H1 (cell line): ENCODE results near the gene MEMO1. TPM values are rescaled to one million over a fixed set of nuclear protein-coding genes. Genes with fewer than 3 reads are reported as not detected.

Source experiments
- CTCF ChIA-PET: fragments of 300-600 bp; sonication (Branson Sonifier 250); formaldehyde crosslinking; loops from one replicate; lab custom pipeline; 2021; ENCODE audit not compliant: partially characterized antibody; lab: Charles Lee
- POLR2A ChIA-PET: fragments of 300-600 bp; sonication (Branson Sonifier 250); formaldehyde crosslinking; loops from one replicate; lab custom pipeline; 2021; ENCODE audit warnings: inconsistent platforms; ENCODE audit not compliant: partially characterized antibody; lab: Charles Lee
- DNase-seq, 2 experiments: peaks; one replicate each; pipeline versions ENCODE4 v3.0.0 to v3.0.0-alpha.2; 2010 to 2022; ENCODE audit warnings: low spot score in 2 of 2, low read depth in 1 of 2, mixed read lengths in 1 of 2
- FAIRE-seq: peaks from 2 replicates; lab custom pipeline; 2011; peaks lifted over from hg19 to GRCh38; lab: Jason Lieb, UNC
- H2AFZ ChIP-seq: 2 replicates; pipeline ENCODE4 v1.8.1; 2012; ENCODE audit warnings: low read length, inconsistent platforms
- H2AK5ac ChIP-seq: 2 replicates; pipeline ENCODE4 v1.6.1; 2013; ENCODE audit warnings: low read depth, low read length
- H2BK120ac ChIP-seq: replicated peaks from 2 replicates; pipeline ENCODE3; 2013; ENCODE audit warnings: low read depth, low read length, inconsistent platforms
- H2BK12ac ChIP-seq: 2 replicates; pipeline ENCODE4 v1.6.1; 2013; ENCODE audit warnings: low read depth, low read length
- H2BK15ac ChIP-seq: 2 replicates; pipeline ENCODE4 v1.6.1; 2013; ENCODE audit warnings: low read length
- H2BK20ac ChIP-seq: 2 replicates; pipeline ENCODE4 v1.6.1; 2013; ENCODE audit warnings: low read length
- H2BK5ac ChIP-seq: 2 replicates; pipeline ENCODE4 v1.6.1; 2013; ENCODE audit warnings: low read depth, low read length
- H3K14ac ChIP-seq: 2 replicates; pipeline ENCODE4 v1.6.1; 2013; ENCODE audit warnings: inconsistent platforms; ENCODE audit not compliant: insufficient read length
- H3K18ac ChIP-seq: 2 replicates; pipeline ENCODE4 v1.6.1; 2013; ENCODE audit warnings: low read length; ENCODE audit errors: extremely low read depth
- H3K23ac ChIP-seq: 2 replicates; pipeline ENCODE4 v1.6.1; 2013; ENCODE audit warnings: inconsistent platforms; ENCODE audit not compliant: insufficient read length
- H3K23me2 ChIP-seq: 2 replicates; pipeline ENCODE4 v1.6.1; 2013; ENCODE audit warnings: low read depth, low read length
- H3K27ac ChIP-seq: 2 replicates; pipeline ENCODE4 v1.6.1; 2011; ENCODE audit warnings: low read depth, low read length, inconsistent platforms
- H3K27me3 ChIP-seq, 4 experiments: replicated peaks in 1 of 4; 1 replicate in 1 of 4; 2 replicates in 3 of 4; pipeline versions ENCODE4 v1.6.1 to v1.8.1; 2011 to 2013; ENCODE audit warnings: low read length in 3 of 4, mild to moderate bottlenecking in 3 of 4, inconsistent platforms in 2 of 4, mixed read lengths in 2 of 4, moderate library complexity in 1 of 4; ENCODE audit not compliant: control insufficient read depth in 3 of 4, insufficient read depth in 3 of 4; ENCODE audit errors: extremely low read depth in 1 of 4
- H3K36me3 ChIP-seq, 4 experiments: 2 replicates each; pipeline versions ENCODE4 v1.6.1 to v1.8.1; 2011 to 2013; ENCODE audit warnings: mild to moderate bottlenecking in 4 of 4, low read length in 3 of 4, moderate library complexity in 2 of 4, control low read depth in 1 of 4, inconsistent platforms in 1 of 4; ENCODE audit not compliant: insufficient read depth in 4 of 4, control insufficient read depth in 2 of 4
- H3K4ac ChIP-seq: replicated peaks from 2 replicates; pipeline ENCODE3; 2013; ENCODE audit warnings: low read length, low read depth, mixed read lengths, inconsistent platforms; ENCODE audit not compliant: insufficient read length
- H3K4me1 ChIP-seq, 4 experiments: replicated peaks in 1 of 4; 1 replicate in 1 of 4; 2 replicates in 3 of 4; pipeline versions ENCODE4 v1.6.1 to v1.8.1; 2011 to 2013; ENCODE audit warnings: low read length in 3 of 4, inconsistent platforms in 2 of 4, mixed read lengths in 1 of 4; ENCODE audit not compliant: insufficient read depth in 4 of 4, control insufficient read depth in 3 of 4
- H3K4me2 ChIP-seq, 2 experiments: 2 replicates each; pipeline versions ENCODE4 v1.6.1 to v1.8.1; 2011 to 2013; ENCODE audit warnings: low read depth in 2 of 2, low read length in 2 of 2, control low read depth in 1 of 2, inconsistent platforms in 1 of 2, mild to moderate bottlenecking in 1 of 2; ENCODE audit not compliant: insufficient read depth in 1 of 2
- H3K4me3 ChIP-seq, 4 experiments: fragments of 200-600, 300-600 bp in 1 of 4; sonication (generic), shearing (Covaris generic), sonication (Bioruptor Twin) in 1 of 4; 2 replicates each; pipeline versions ENCODE4 v1.5.1 to v1.8.1; 2011 to 2016; ENCODE audit warnings: low read length in 4 of 4, low read depth in 3 of 4, control low read depth in 2 of 4, inconsistent platforms in 2 of 4, mild to moderate bottlenecking in 2 of 4, mixed read lengths in 1 of 4, moderate library complexity in 1 of 4; ENCODE audit not compliant: insufficient read depth in 2 of 4; ENCODE audit errors: extremely low read depth in 1 of 4
- H3K56ac ChIP-seq: replicated peaks from 2 replicates; pipeline ENCODE3; 2013; ENCODE audit warnings: low read depth, mild to moderate bottlenecking, mixed read lengths, low read length, inconsistent platforms; ENCODE audit not compliant: insufficient read length
- H3K79me1 ChIP-seq: 2 replicates; pipeline ENCODE4 v1.6.1; 2013; ENCODE audit warnings: low read depth, low read length, control low read depth
- H3K79me2 ChIP-seq, 2 experiments: 2 replicates each; pipeline versions ENCODE4 v1.6.1 to v1.8.1; 2012 to 2013; ENCODE audit warnings: low read length in 2 of 2, mild to moderate bottlenecking in 2 of 2, inconsistent platforms in 1 of 2; ENCODE audit not compliant: insufficient read depth in 2 of 2, control insufficient read depth in 1 of 2
- H3K9ac ChIP-seq, 4 experiments: replicated peaks in 1 of 4; 1 replicate in 1 of 4; 2 replicates in 3 of 4; pipeline versions ENCODE4 v1.6.1 to v1.8.1; 2011 to 2013; ENCODE audit warnings: low read depth in 3 of 4, low read length in 3 of 4, control low read depth in 2 of 4, mild to moderate bottlenecking in 2 of 4, moderate library complexity in 2 of 4, inconsistent platforms in 1 of 4; ENCODE audit errors: extremely low read depth in 1 of 4
- H3K9me3 ChIP-seq, 2 experiments: 2 replicates each; pipeline versions ENCODE4 v1.6.1 to v1.8.1; 2012 to 2013; ENCODE audit warnings: mild to moderate bottlenecking in 2 of 2, moderate library complexity in 2 of 2, control low read depth in 1 of 2, inconsistent platforms in 1 of 2, low read depth in 1 of 2, low read length in 1 of 2, mixed read lengths in 1 of 2; ENCODE audit not compliant: insufficient read depth in 2 of 2
- H4K20me1 ChIP-seq, 2 experiments: replicated peaks in 1 of 2; 2 replicates each; pipeline versions ENCODE3 to v1.8.1; 2011 to 2013; ENCODE audit warnings: inconsistent platforms in 2 of 2, low read length in 2 of 2, mild to moderate bottlenecking in 1 of 2; ENCODE audit not compliant: insufficient read depth in 2 of 2, control insufficient read depth in 1 of 2
- H4K5ac ChIP-seq: 2 replicates; pipeline ENCODE4 v1.6.1; 2013; ENCODE audit warnings: low read length, low read depth, mixed read lengths, inconsistent platforms; ENCODE audit not compliant: insufficient read length
- H4K8ac ChIP-seq: 2 replicates; pipeline ENCODE4 v1.8.0; 2013; ENCODE audit warnings: mild to moderate bottlenecking, moderate library complexity, low read length, inconsistent platforms; ENCODE audit not compliant: insufficient read depth; ENCODE audit errors: extremely low read depth
- H4K91ac ChIP-seq: replicated peaks from 2 replicates; pipeline ENCODE3; 2013; ENCODE audit warnings: low read length, mixed read lengths, inconsistent platforms; ENCODE audit not compliant: insufficient read length
- CBX5 ChIP-seq: fragments of 300-800, 300-1000 bp; sonication (generic); IDR thresholded peaks from 2 replicates; pipeline ENCODE4 v1.7.1; 2016; ENCODE audit warnings: antibody characterized with exemption, low read length, low read depth
- HDAC6 ChIP-seq: IDR thresholded peaks from one replicate; pipeline ENCODE4 v1.7.1; 2012; ENCODE audit warnings: low read depth, mild to moderate bottlenecking, inconsistent platforms, low read length, moderate library complexity
- KDM1A ChIP-seq: fragments of 200-600, 300-600 bp; sonication (generic); IDR thresholded peaks from 2 replicates; pipeline ENCODE4 v1.7.1; 2016; ENCODE audit warnings: mild to moderate bottlenecking, low read length, borderline replicate concordance
- KDM5A ChIP-seq: fragments of 200-600 bp; IDR thresholded peaks from 2 replicates; pipeline ENCODE4 v1.7.1; 2012; ENCODE audit warnings: mild to moderate bottlenecking, low read length, inconsistent platforms, mixed read lengths
- MAFK ChIP-seq: IDR thresholded peaks from 2 replicates; pipeline ENCODE4 v1.6.1; 2012; ENCODE audit warnings: low read depth, mild to moderate bottlenecking, improper control_type of control experiment, low read length
- NANOG ChIP-seq: IDR thresholded peaks from 2 replicates; pipeline ENCODE4 v1.6.1; 2011; ENCODE audit warnings: low read length, low read depth, mild to moderate bottlenecking, inconsistent platforms; ENCODE audit not compliant: insufficient read depth, poor library complexity, severe bottlenecking
- NRF1 ChIP-seq: IDR thresholded peaks from 2 replicates; pipeline ENCODE4 v1.6.1; 2011; ENCODE audit warnings: mild to moderate bottlenecking, low read depth, low read length, improper control_type of control experiment
- SIN3A ChIP-seq, 2 experiments: IDR thresholded peaks in 1 of 2; conservative IDR thresholded peaks in 1 of 2; 2 replicates each; pipeline ENCODE4 v1.6.1; 2011 to 2012; ENCODE audit warnings: low read length in 2 of 2, improper control_type of control experiment in 1 of 2, low read depth in 1 of 2, mild to moderate bottlenecking in 1 of 2
- SRF ChIP-seq: IDR thresholded peaks from 2 replicates; pipeline ENCODE4 v1.6.1; 2011; ENCODE audit warnings: mild to moderate bottlenecking, low read depth, low read length, moderate library complexity
- TAF7 ChIP-seq: optimal IDR thresholded peaks from 2 replicates; pipeline ENCODE3; 2011; ENCODE audit warnings: low read depth, mild to moderate bottlenecking, inconsistent platforms, low read length, moderate library complexity, borderline replicate concordance
- TCF12 ChIP-seq: IDR thresholded peaks from 2 replicates; pipeline ENCODE4 v1.6.1; 2011; ENCODE audit warnings: low read depth, mild to moderate bottlenecking, low read length
- TEAD4 ChIP-seq: IDR thresholded peaks from 2 replicates; pipeline ENCODE4 v1.6.1; 2012; ENCODE audit warnings: low read depth, low read length, inconsistent platforms, mixed read lengths
- whole genome bisulfite sequencing, 2 experiments: shearing (Covaris generic) in 1 of 2; methylation state at CpG; one replicate each; pipeline versions ENCODE4 v1.1.6 to v1.1.7; 2013 to 2015; ENCODE audit warnings: low lambda C conversion rate in 2 of 2, mixed read lengths in 2 of 2, inconsistent platforms in 1 of 2, low coverage in 1 of 2, missing lambda C conversion rate in 1 of 2; ENCODE audit not compliant: insufficient replicate concordance in 2 of 2, insufficient coverage in 1 of 2, insufficient read length in 1 of 2; ENCODE audit errors: extremely low coverage in 1 of 2, missing lambda C conversion rate in 1 of 2; 5-methylcytosine and 5-hydroxymethylcytosine counted together
- polyA plus RNA-seq, 7 experiments: library from polyadenylated mRNA; depleted of rRNA in 3 of 7; stranded (reverse) in 5 of 7; unstranded in 2 of 7; fragments of >200 nt in 5 of 7; fragments of 200-250 nt in 2 of 7; gene quantifications; 1 replicate in 5 of 7; 2 replicates in 1 of 7; 4 replicates in 1 of 7; pipeline versions ENCODE4 v1.2.1 to v1.2.3, GENCODE V29; 2011 to 2013; ENCODE audit warnings: missing spikeins in 2 of 7, mixed read lengths in 2 of 7
- total RNA-seq: library from RNA; stranded (reverse); fragmentation: NEBNext Ultra II Directional; extraction: Animal tissue kit (Norgen Biotek cat#: 25700); gene quantifications from 2 replicates; pipeline ENCODE4 v1.2.1, GENCODE V29; 2021
- TF ChIP-seq, protein P1 (sequence below): IDR thresholded peaks from 2 replicates; pipeline ENCODE4 v1.6.1; 2012; ENCODE audit warnings: inconsistent platforms

MEMO1 gene
- total and polyA plus RNA-seq, 2 of the 8 experiments (the other 6 are each of a cell fraction or from before 2014, with no cell fraction given): 26.9 to 54.7 TPM

DNA sequence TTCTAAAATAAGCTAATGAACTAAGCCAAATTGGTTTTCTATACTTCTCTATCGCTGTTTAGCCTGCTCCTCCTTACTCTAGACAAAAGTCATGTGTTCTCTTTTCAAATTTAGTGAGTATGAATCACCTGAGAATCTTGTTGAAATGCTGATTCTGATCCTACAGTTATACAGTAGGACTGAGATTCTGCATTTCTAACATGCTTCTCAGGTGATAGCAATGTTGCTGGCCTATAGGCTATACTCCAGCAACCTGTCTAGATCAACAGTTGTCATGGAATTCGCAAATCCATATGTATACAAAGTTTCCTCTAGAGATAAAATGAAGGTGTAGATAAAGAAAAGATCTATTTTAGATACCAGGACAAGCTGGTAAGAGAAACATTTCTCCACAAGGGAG lies 62.9 kb downstream of the MEMO1 start:
- H2AFZ ChIP-seq: no peak overlapping the region
- no peak overlapping the region for H2BK5ac ChIP-seq
- peaks cover 6% of the 10 kb centered on the region; the same call in 1 of the 2 replicates for H3K79me1 ChIP-seq
- H3K9ac ChIP-seq: no peak overlapping the region
- FAIRE-seq (no peak), DNase-seq (no peak)
- H2BK120ac ChIP-seq: no peak overlapping the region
- H3K23me2 ChIP-seq: no peaks in the 10 kb centered on the region; the same call in 1 of the 2 replicates
- H3K27ac ChIP-seq: no peak overlapping the region
- H3K18ac ChIP-seq: no peak overlapping the region
- no peak overlapping the region for H2BK12ac ChIP-seq
- H2BK15ac ChIP-seq: no peak overlapping the region
- H3K4me1 ChIP-seq: peaks cover 0 to 4% (median 2%) of the 10 kb centered on the region in 4 experiments; a peak in 1 of 7 replicates
- no peak overlapping the region for H3K23ac ChIP-seq
- no peak overlapping the region for H3K14ac ChIP-seq
- no peak overlapping the region for H4K8ac ChIP-seq
- H3K4me2 ChIP-seq: no peak overlapping the region
- peaks cover 0 to 1% (median 0%) of the 10 kb centered on the region in 4 experiments; a peak in 1 of 7 replicates for H3K27me3 ChIP-seq
- H4K20me1 ChIP-seq: peaks cover 0 to 2% of the 10 kb centered on the region in 2 experiments
- WGBS, 2 experiments: 87% methylated on average over 2 of the region's 2 CpGs; no CpG with 5 or more reads in 1 of the 2 experiments
- POLR2A ChIA-PET: no interaction called here
- H3K56ac ChIP-seq: no peak overlapping the region
- H2AK5ac ChIP-seq: no peak overlapping the region
- no peak overlapping the region for H4K5ac ChIP-seq
- H2BK20ac ChIP-seq: no peak overlapping the region
- CTCF ChIA-PET: no interaction called here
- no peak overlapping the region for H4K91ac ChIP-seq
- H3K9me3 ChIP-seq: no peaks in the 10 kb centered on the region
- H3K4ac ChIP-seq: no peak overlapping the region
- no peak overlapping the region for H3K4me3 ChIP-seq
- H3K36me3 ChIP-seq: peaks cover 0 to 3% (median 0%) of the 10 kb centered on the region in 4 experiments; a peak in 2 of 8 replicates
- peaks cover 0 to 73% of the 10 kb centered on the region in 2 experiments; a peak in 3 of 4 replicates for H3K79me2 ChIP-seq
- TF ChIP-seq NRF1 (no peak), NANOG (no peak), HDAC6 (no peak), KDM1A (no peak), SIN3A (conservative IDR thresholded peaks at IDR 0.05 in 1 of 2, IDR thresholded peaks at IDR 0.05 in 1 of 2; ENCODE audit: low read depth in 1 of 2, low read length in 2 of 2) (no peak), CBX5 (no peak), TAF7 (no peak), TEAD4 (no peak), SRF (no peak), KDM5A (no peak), MAFK (no peak), TCF12 (no peak)
- TF ChIP-seq, protein P1, sequence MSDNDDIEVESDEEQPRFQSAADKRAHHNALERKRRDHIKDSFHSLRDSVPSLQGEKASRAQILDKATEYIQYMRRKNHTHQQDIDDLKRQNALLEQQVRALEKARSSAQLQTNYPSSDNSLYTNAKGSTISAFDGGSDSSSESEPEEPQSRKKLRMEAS: no peak
